ENCODE data around the gene FBN2.

GRCh38 chr5:128462330-128462729 is 75.7 kb downstream of the FBN2 start:
- no peak for TF ChIP-seq POLR2A (IDR thresholded peaks at IDR 0.05)
- TF ChIP-seq CTCF (IDR thresholded peaks at IDR 0.05) = no peak
- TF ChIP-seq POLR2AphosphoS5 (IDR thresholded peaks at IDR 0.05) = no peak
